ENCODE results near the gene ATP2C1. TPM values are rescaled to one million over a fixed set of nuclear protein-coding genes. Genes with fewer than 3 reads are reported as not detected.

Gene ATP2C1
- total RNA-seq, 2 experiments from 2014 or later, result 57.5 to 63.8 TPM

DNA sequence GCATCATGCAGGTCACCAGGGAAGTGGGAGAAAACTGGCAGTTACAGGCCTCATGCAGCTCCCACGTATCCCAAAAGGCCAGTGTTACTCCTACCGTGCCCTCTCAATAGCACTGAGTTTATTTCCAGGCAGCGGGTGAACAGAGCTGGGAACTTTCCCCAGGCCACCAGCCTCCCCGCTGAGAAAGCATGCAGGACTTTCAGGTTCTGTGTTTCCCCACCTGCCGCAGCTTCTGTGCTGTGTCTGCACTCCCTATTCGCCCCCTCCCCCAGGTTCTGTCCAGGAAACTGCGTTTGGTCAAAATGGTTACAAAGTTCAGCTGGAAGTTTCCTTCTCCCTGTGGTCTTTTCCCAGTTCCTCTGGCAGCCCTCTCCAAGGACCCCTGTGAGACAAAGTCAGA, 154.1 kb downstream of the ATP2C1 start:
- Mint-ChIP-seq H3K27me3 (peaks cover 15% of the 10 kb centered on the region), H3K9me3 (peaks cover 21% of the 10 kb centered on the region), H3K4me3 (no peak overlapping the region), H3K36me3 (ENCODE audit: low read depth) (peaks cover 18% of the 10 kb centered on the region), H3K27ac (no peak overlapping the region), H3K4me1 (peaks cover 14% of the 10 kb centered on the region)
- ChIA-PET POLR2A (no interaction called here), CTCF (interaction anchor here (1.0 to 1.7 kb wide), 2 partner anchors 15 to 331 kb away, joined by 3 to 8 read pairs; no protein-coding TSS in a partner anchor)
- DNase-seq, result no peak

DNA sequence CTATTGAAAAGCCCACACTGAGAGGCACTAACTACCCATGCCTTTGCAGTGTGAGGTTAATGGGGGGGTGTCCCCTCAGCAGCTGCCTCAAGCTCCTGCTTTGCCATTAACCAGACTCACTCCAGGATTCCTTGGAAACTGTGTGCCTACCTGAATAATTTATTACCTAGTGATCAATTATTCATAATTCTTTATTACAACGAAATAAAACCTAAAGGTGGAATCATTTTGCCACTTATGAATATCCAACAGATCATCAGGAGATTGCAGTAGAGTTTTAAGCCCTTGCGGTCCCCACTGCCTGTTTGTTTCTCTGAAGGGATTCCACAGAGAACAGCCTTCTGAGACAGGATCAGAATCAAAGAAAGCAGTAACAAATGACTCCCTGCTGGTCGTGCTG, 156.1 kb downstream of the ATP2C1 start:
- Mint-ChIP-seq H3K27ac (no peak overlapping the region), H3K4me1 (peaks cover 9% of the 10 kb centered on the region), H3K27me3 (peaks cover 6% of the 10 kb centered on the region), H3K9me3 (peaks cover 5% of the 10 kb centered on the region), H3K36me3 (ENCODE audit: low read depth) (peaks cover under 1% of the 10 kb centered on the region), H3K4me3 (no peak overlapping the region)
- ChIA-PET CTCF (no interaction called here), POLR2A (no interaction called here)
- no peak for DNase-seq

DNA sequence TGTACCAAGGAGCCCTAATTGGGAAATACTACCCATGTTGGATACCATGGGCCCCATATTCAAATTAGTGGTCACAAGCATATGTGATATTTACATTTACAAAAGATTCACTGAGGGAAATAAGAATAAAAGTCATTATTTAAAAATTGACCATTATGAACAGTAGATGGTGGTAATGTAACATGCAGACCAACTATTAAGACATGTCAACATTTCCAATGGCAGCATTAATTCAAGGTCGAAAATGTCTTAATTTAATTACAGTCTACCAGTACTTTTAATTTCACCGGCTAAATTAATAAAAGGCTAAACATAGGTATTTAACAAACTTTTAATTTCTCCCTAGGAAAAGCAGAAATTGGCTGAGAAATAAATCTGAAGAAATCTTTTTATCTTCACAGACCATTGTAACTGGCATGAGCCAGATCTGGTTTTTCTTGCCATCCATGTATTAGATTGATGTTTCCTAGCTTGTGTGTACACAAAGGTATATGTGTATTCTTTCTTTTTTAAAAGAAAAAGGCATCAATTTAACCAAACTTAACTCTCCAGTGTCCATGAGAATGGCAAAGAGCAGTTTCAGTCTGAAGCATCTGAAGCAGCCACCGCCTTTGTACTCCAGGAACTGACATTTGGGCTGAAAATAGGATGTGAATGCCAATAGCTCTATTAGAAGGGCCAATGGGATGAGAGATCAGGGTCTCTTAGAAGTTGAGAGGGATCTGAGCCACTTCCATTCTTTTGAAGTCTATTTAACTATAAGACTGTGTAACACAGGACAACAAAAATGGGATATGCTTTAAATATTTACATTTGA, 159.4 kb downstream of the ATP2C1 start:
- H3K36me3 Mint-ChIP-seq (ENCODE audit: low read depth), result no peaks in the 10 kb centered on the region
- H3K4me1 Mint-ChIP-seq, result no peaks in the 10 kb centered on the region
- CTCF ChIA-PET, result interaction anchor here (1.1 kb wide), 1 partner anchor 15 kb away, joined by 3 read pairs; no protein-coding TSS in a partner anchor
- H3K4me3 Mint-ChIP-seq, result no peak overlapping the region
- H3K27me3 Mint-ChIP-seq, result no peaks in the 10 kb centered on the region
- POLR2A ChIA-PET, result no interaction called here
- H3K27ac Mint-ChIP-seq, result no peak overlapping the region
- H3K9me3 Mint-ChIP-seq, result no peaks in the 10 kb centered on the region
- no peak for DNase-seq

Other genes starting within 250 kb of the ATP2C1 start
- gene PIK3R4, start 147.3 kb upstream of the ATP2C1 start, total RNA-seq, result 10 to 100 TPM; 21.6 to 25.0 TPM
- 10 to 100 TPM; 12.8 TPM for gene ASTE1, start 132.7 kb downstream of the ATP2C1 start, total RNA-seq
- 1 to 10 TPM; 1.4 to 2.8 TPM for gene NEK11, start 132.8 kb downstream of the ATP2C1 start, total RNA-seq